ENCODE data around the gene PCOLCE2. TPM values are rescaled to one million over a fixed set of nuclear protein-coding genes. Genes with fewer than 3 reads are reported as not detected.

The PCOLCE2 gene
- total and polyA plus RNA-seq, 2 of the 8 experiments (the other 6 are each of a cell fraction or from before 2014, with no cell fraction given), result 11.1 to 12.6 TPM

- TF ChIP-seq EZH2 (IDR thresholded peaks at IDR 0.05; ENCODE audit: low read depth, low read length, severe bottlenecking) (peak; percentile 25), MAX (IDR thresholded peaks at IDR 0.05) (peak; percentile 98), EP300 (IDR thresholded peaks at IDR 0.05; ENCODE audit: borderline replicate concordance in 1 of 2, low read depth in 2 of 2, low read length in 2 of 2) (no peak), KDM5A (IDR thresholded peaks at IDR 0.05; ENCODE audit: low read length) (no peak), RFX5 (IDR thresholded peaks at IDR 0.05; ENCODE audit: borderline replicate concordance, low read depth, low read length) (no peak), RNF2 (IDR thresholded peaks at IDR 0.05; ENCODE audit: borderline replicate concordance, low read depth, low read length, missing control alignments, poor library complexity, severe bottlenecking) (peak; percentile 31), PHF8 (conservative IDR thresholded peaks at IDR 0.05; ENCODE audit: low read depth, low read length) (peak; percentile 41; the same call in 1 of the 2 replicates), GTF2F1 (IDR thresholded peaks at IDR 0.05; ENCODE audit: borderline replicate concordance, low read depth, low read length) (no peak), SP2 (IDR thresholded peaks at IDR 0.05; ENCODE audit: low read length) (no peak), CHD2 (IDR thresholded peaks at IDR 0.05; ENCODE audit: low read length) (no peak)
Measured at GRCh38 chr3:142888481-142889211, at the start of gene PCOLCE2 (continued).

Data from H1 (cell line).